Nephron progenitor cell (in vitro differentiated cells): Measurements from ENCODE around the gene EIF3J.

Source experiments
- DNase-seq: peaks from one replicate; pipeline ENCODE4 v3.0.0; 2021
- H3K27ac Mint-ChIP-seq: 2 replicates; pipeline ENCODE4 v1.8.0; 2021; ENCODE audit warnings: mild to moderate bottlenecking, moderate library complexity, mixed read lengths
- H3K27me3 Mint-ChIP-seq: 2 replicates; pipeline ENCODE4 v1.8.0; 2021; ENCODE audit warnings: mild to moderate bottlenecking, low read depth, mixed read lengths; ENCODE audit not compliant: poor library complexity
- H3K36me3 Mint-ChIP-seq: 2 replicates; pipeline ENCODE4 v1.8.0; 2021; ENCODE audit warnings: low read depth, mixed read lengths
- H3K4me1 Mint-ChIP-seq: 2 replicates; pipeline ENCODE4 v1.8.0; 2021; ENCODE audit warnings: mixed read lengths
- H3K4me3 Mint-ChIP-seq: 2 replicates; pipeline ENCODE4 v1.8.0; 2021; ENCODE audit warnings: mild to moderate bottlenecking, moderate library complexity, mixed read lengths
- H3K9me3 Mint-ChIP-seq: 2 replicates; pipeline ENCODE4 v1.8.0; 2021; ENCODE audit warnings: mild to moderate bottlenecking, moderate library complexity, mixed read lengths
- CTCF ChIP-seq: fragments of 200-600 bp; sonication (generic); IDR thresholded peaks from 2 replicates; pipeline ENCODE4 v1.5.0; 2021; ENCODE audit warnings: antibody characterized with exemption

The EIF3J gene

GRCh38 chr15:44500555-44500954 is 36.4 kb upstream of the EIF3J start:
- no peaks in the 10 kb centered on the region for H3K27me3 Mint-ChIP-seq
- no peak overlapping the region for H3K27ac Mint-ChIP-seq

GRCh38 chr15:44501768-44502366 is 35.1 kb upstream of the EIF3J start:
- no peaks in the 10 kb centered on the region for H3K27me3 Mint-ChIP-seq
- H3K27ac Mint-ChIP-seq: no peak overlapping the region
- peak; percentile 57 for TF ChIP-seq CTCF
- no peak overlapping the region for H3K4me3 Mint-ChIP-seq
- peaks cover 40% of the 10 kb centered on the region for H3K36me3 Mint-ChIP-seq
- DNase-seq: no peak
- no peaks in the 10 kb centered on the region for H3K9me3 Mint-ChIP-seq
- no peaks in the 10 kb centered on the region for H3K4me1 Mint-ChIP-seq

More at GRCh38 chr15:44500555-44500954, 36.4 kb upstream of the EIF3J start:
- no peak for DNase-seq
- Mint-ChIP-seq H3K4me3 (no peak overlapping the region), H3K4me1 (no peaks in the 10 kb centered on the region), H3K36me3 (peaks cover 46% of the 10 kb centered on the region), H3K9me3 (no peaks in the 10 kb centered on the region)
- no peak for TF ChIP-seq CTCF

GRCh38 chr15:44516436-44516835 is 20.5 kb upstream of the EIF3J start:
- no peak overlapping the region for H3K27ac Mint-ChIP-seq

DNA sequence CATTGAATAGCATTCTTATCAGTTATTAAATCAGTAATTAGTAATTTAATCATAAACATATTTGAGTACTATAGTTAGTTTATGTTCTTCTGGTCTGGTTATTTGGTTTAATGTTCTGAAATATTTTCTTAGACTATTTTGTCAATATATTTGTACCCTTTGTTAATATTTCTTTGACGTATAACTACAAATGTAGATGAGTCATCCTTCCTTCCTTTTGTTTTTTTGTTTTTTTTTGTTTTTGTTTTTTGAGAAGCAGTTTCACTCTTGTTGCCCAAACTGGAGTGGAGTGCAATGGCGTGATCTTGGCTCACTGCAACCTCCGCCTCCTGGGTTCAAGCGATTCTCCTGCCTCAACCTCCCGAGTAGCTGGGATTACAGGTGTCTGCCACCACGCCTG is 17.4 kb upstream of the EIF3J start:
- no peak overlapping the region for H3K27ac Mint-ChIP-seq
- DNase-seq: no peak
- no peaks in the 10 kb centered on the region for H3K9me3 Mint-ChIP-seq
- no peak for TF ChIP-seq CTCF
- H3K27me3 Mint-ChIP-seq: no peaks in the 10 kb centered on the region
- H3K4me3 Mint-ChIP-seq: no peak overlapping the region
- H3K36me3 Mint-ChIP-seq: peaks cover 82% of the 10 kb centered on the region
- no peaks in the 10 kb centered on the region for H3K4me1 Mint-ChIP-seq

More at GRCh38 chr15:44516436-44516835, 20.5 kb upstream of the EIF3J start:
- Mint-ChIP-seq H3K9me3 (no peaks in the 10 kb centered on the region), H3K4me1 (no peaks in the 10 kb centered on the region), H3K4me3 (no peak overlapping the region), H3K27me3 (no peaks in the 10 kb centered on the region), H3K36me3 (peaks cover 72% of the 10 kb centered on the region)
- DNase-seq: no peak
- TF ChIP-seq CTCF: no peak

DNA sequence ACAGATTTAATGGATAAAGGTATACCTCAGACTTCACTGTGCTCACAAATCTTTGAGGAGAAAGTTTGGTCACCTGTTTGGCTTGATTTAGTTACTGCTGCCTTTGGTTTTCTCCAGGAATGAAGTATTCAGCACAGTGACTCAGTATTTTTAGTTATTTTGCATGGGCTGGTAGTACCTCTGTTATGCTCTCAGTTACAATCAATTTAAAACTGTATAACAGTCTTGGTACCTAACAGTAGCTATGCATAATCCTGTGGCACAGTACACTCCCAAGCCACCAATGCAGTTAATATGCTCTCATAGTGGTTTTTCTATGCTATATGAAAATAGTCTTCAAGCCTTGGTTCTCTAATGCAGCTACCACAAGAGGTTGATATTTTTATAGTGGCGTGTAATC is 11.9 kb upstream of the EIF3J start:
- H3K36me3 Mint-ChIP-seq: peaks cover 33% of the 10 kb centered on the region
- no peak for TF ChIP-seq CTCF
- no peak overlapping the region for H3K4me3 Mint-ChIP-seq
- peaks cover 4% of the 10 kb centered on the region for H3K4me1 Mint-ChIP-seq
- H3K27me3 Mint-ChIP-seq: no peaks in the 10 kb centered on the region
- no peak overlapping the region for H3K27ac Mint-ChIP-seq
- H3K9me3 Mint-ChIP-seq: no peaks in the 10 kb centered on the region
- no peak for DNase-seq

DNA sequence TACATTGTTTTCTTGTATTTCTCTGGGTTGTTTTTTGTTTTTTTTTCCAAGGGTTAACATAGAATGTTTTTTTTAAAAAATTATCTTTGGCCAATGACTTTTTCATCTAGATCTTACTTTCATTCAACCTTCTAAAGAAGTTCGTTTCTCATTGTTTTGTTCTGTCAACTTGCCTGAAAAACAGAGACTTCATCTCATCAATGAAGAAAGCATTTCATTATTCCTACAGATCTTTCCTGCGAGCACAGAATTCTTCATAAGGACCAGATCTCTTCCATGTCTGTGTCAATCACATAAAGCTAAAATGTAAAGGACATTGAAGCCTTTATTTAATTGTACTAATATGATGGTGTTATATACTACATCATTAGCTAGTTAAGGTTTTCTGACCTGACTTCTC is 9.7 kb upstream of the EIF3J start:
- Mint-ChIP-seq H3K9me3 (no peaks in the 10 kb centered on the region), H3K27me3 (peaks cover 3% of the 10 kb centered on the region), H3K4me1 (peaks cover 9% of the 10 kb centered on the region), H3K4me3 (no peak overlapping the region), H3K27ac (peak overlapping the region; percentile 14), H3K36me3 (peaks cover 19% of the 10 kb centered on the region)
- no peak for TF ChIP-seq CTCF
- no peak for DNase-seq
